Nephron progenitor cell (in vitro differentiated cells): ENCODE measurements around the gene SLC27A4.
A peak's percentile ranks its signal among the peaks of the same experiment; 100 is the strongest.

Experiments
- DNase-seq: peaks from one replicate; pipeline ENCODE4 v3.0.0; 2021
- H3K27ac Mint-ChIP-seq: 2 replicates; pipeline ENCODE4 v1.8.0; 2021; ENCODE audit warnings: mild to moderate bottlenecking, moderate library complexity, mixed read lengths
- H3K27me3 Mint-ChIP-seq: 2 replicates; pipeline ENCODE4 v1.8.0; 2021; ENCODE audit warnings: mild to moderate bottlenecking, low read depth, mixed read lengths; ENCODE audit not compliant: poor library complexity
- H3K36me3 Mint-ChIP-seq: 2 replicates; pipeline ENCODE4 v1.8.0; 2021; ENCODE audit warnings: low read depth, mixed read lengths
- H3K4me1 Mint-ChIP-seq: 2 replicates; pipeline ENCODE4 v1.8.0; 2021; ENCODE audit warnings: mixed read lengths
- H3K4me3 Mint-ChIP-seq: 2 replicates; pipeline ENCODE4 v1.8.0; 2021; ENCODE audit warnings: mild to moderate bottlenecking, moderate library complexity, mixed read lengths
- H3K9me3 Mint-ChIP-seq: 2 replicates; pipeline ENCODE4 v1.8.0; 2021; ENCODE audit warnings: mild to moderate bottlenecking, moderate library complexity, mixed read lengths
- CTCF ChIP-seq: fragments of 200-600 bp; sonication (generic); IDR thresholded peaks from 2 replicates; pipeline ENCODE4 v1.5.0; 2021; ENCODE audit warnings: antibody characterized with exemption

The SLC27A4 gene

GRCh38 chr9:128297221-128297773, 43.0 kb upstream of the SLC27A4 start:
- no peak overlapping the region for H3K27ac Mint-ChIP-seq
- H3K36me3 Mint-ChIP-seq, result peaks cover 4% of the 10 kb centered on the region
- DNase-seq, result no peak
- no peaks in the 10 kb centered on the region for H3K27me3 Mint-ChIP-seq
- H3K4me1 Mint-ChIP-seq, result peaks cover 18% of the 10 kb centered on the region
- H3K9me3 Mint-ChIP-seq, result no peaks in the 10 kb centered on the region
- no peak overlapping the region for H3K4me3 Mint-ChIP-seq
- no peak for TF ChIP-seq CTCF

GRCh38 chr9:128298535-128299482, 41.5 kb upstream of the SLC27A4 start:
- no peaks in the 10 kb centered on the region for H3K9me3 Mint-ChIP-seq
- H3K27me3 Mint-ChIP-seq, result no peaks in the 10 kb centered on the region
- no peak overlapping the region for H3K4me3 Mint-ChIP-seq
- H3K27ac Mint-ChIP-seq, result peak overlapping the region; percentile 3
- TF ChIP-seq CTCF, result no peak
- no peaks in the 10 kb centered on the region for H3K36me3 Mint-ChIP-seq
- H3K4me1 Mint-ChIP-seq, result peaks cover 18% of the 10 kb centered on the region
- no peak for DNase-seq

GRCh38 chr9:128304136-128304970, 36.0 kb upstream of the SLC27A4 start:
- no peak overlapping the region for H3K27ac Mint-ChIP-seq
- no peak overlapping the region for H3K4me3 Mint-ChIP-seq

GRCh38 chr9:128304971-128305288, 35.4 kb upstream of the SLC27A4 start:
- peaks cover 20% of the 10 kb centered on the region for H3K36me3 Mint-ChIP-seq
- TF ChIP-seq CTCF, result no peak
- DNase-seq, result no peak
- no peak overlapping the region for H3K4me3 Mint-ChIP-seq
- H3K4me1 Mint-ChIP-seq, result peaks cover 4% of the 10 kb centered on the region
- H3K27ac Mint-ChIP-seq, result no peak overlapping the region
- no peaks in the 10 kb centered on the region for H3K27me3 Mint-ChIP-seq
- H3K9me3 Mint-ChIP-seq, result no peaks in the 10 kb centered on the region

More at GRCh38 chr9:128304136-128304970, 36.0 kb upstream of the SLC27A4 start:
- H3K9me3 Mint-ChIP-seq, result no peaks in the 10 kb centered on the region
- peaks cover 14% of the 10 kb centered on the region for H3K36me3 Mint-ChIP-seq
- no peaks in the 10 kb centered on the region for H3K27me3 Mint-ChIP-seq
- no peak for TF ChIP-seq CTCF
- H3K4me1 Mint-ChIP-seq, result peaks cover 4% of the 10 kb centered on the region
- DNase-seq, result no peak

GRCh38 chr9:128309551-128309950, 30.8 kb upstream of the SLC27A4 start:
- no peak overlapping the region for H3K4me3 Mint-ChIP-seq
- no peak for TF ChIP-seq CTCF
- peaks cover 44% of the 10 kb centered on the region for H3K36me3 Mint-ChIP-seq

More at GRCh38 chr9:128309551-128309950, 30.8 kb upstream of the SLC27A4 start:
- Mint-ChIP-seq H3K27ac (no peak overlapping the region), H3K9me3 (no peaks in the 10 kb centered on the region), H3K27me3 (no peaks in the 10 kb centered on the region), H3K4me1 (no peaks in the 10 kb centered on the region)
- no peak for DNase-seq
